ENCODE measurements around the gene TBC1D22A. TPM values are rescaled to one million over a fixed set of nuclear protein-coding genes. Genes with fewer than 3 reads are reported as not detected.
"Not testable (repeated sequence)": the region's sequence is repeated elsewhere in the genome, so short reads cannot be mapped to it uniquely, and the experiment has no call there.

Gene TBC1D22A
- total RNA-seq, 1 donor from 2014 or later = 15.8 TPM

- ATAC-seq (no peak), DNase-seq (no peak)
- intact Hi-C loops (cut with micrococcal nuclease) = no loop called here
Measured at GRCh38 chr22:47160781-47161520, 398.5 kb downstream of the TBC1D22A start.

DNA sequence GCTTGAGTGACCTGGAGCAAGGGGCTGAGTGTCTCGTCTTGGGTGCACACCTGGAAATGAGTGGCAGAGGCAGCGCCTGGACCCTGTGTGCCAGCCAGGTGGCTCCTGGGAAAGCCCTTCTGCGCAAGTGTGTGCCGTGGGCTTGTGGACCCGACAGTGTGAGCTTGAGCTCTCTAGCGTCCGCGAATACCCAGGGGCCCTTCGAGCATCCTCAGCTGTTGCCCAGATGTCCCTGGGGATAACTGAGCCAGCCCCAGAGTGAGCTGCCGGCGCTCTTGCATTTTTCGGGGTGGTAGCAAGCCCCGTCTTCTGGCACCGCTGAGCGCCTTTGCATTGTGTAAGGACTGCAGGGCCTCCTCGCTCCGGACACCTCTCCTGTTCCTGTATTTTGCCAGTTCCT lies 399.2 kb downstream of the TBC1D22A start:
- intact Hi-C loops (cut with micrococcal nuclease) = no loop called here
- ATAC-seq = no peak
- no peak for DNase-seq

GRCh38 chr22:47162865-47163264 lies 400.4 kb downstream of the TBC1D22A start:
- intact Hi-C loops (cut with micrococcal nuclease) = no loop called here
- DNase-seq (no peak), ATAC-seq (no peak)

DNA sequence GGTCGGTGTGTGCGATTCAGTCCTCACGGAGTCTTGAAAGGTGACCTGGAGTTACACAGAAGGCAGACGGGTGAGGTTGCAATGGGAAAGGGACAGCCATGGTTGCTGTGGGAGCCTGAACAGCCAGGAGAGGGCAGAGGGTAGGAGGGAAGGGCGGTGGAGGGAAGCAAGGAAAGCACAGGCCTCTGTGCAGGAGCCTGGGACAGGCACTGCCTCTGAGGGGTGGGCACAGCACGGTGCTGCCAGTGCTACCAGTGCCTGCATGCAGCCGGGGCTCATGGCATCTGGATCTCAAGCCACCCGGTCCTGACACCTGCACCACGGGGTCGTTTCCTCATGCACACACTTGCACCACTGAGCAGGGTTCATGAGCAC lies 401.0 kb downstream of the TBC1D22A start:
- ATAC-seq (no peak), DNase-seq (no peak)
- intact Hi-C loops (cut with micrococcal nuclease) = no loop called here

DNA sequence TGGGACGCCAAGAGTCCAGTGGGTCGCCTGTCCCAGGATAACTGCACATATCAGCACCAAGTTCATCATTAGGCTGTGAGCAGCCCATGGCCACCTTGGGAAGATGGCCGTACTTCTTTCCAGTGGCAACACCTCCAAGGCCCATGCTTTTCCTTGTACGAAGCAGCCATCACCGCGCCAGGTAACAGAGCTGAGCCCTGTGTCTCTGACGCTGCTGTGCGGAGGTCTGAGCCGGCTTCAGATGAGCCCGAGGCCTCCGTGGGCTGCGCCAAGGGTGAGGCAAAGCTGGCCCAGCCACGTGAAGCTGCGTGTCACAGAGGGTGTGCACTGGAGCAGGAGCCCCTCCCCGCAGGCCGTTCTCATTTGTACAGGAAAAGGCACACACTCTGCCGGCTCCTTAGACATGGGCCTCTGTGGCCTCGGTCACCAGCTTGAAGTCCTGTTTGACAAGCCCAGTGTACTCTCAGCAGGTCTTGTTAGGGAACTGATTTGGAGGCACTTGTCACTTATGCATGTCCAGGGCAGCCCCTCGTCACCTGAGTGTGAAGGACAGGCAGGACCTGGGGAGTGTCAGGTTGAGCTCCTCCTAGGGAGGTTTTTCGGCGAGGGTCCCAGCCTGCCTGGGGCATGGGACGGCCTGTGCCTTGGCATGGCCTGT lies 401.5 kb downstream of the TBC1D22A start:
- DNase-seq = no peak
- intact Hi-C loops (cut with micrococcal nuclease) = no loop called here
- peak; percentile 61 for ATAC-seq

- ATAC-seq (peak; percentile 20), DNase-seq (no peak)
- intact Hi-C loops (cut with micrococcal nuclease) = no loop called here
Measured at GRCh38 chr22:47164514-47165337, 402.3 kb downstream of the TBC1D22A start.

DNA sequence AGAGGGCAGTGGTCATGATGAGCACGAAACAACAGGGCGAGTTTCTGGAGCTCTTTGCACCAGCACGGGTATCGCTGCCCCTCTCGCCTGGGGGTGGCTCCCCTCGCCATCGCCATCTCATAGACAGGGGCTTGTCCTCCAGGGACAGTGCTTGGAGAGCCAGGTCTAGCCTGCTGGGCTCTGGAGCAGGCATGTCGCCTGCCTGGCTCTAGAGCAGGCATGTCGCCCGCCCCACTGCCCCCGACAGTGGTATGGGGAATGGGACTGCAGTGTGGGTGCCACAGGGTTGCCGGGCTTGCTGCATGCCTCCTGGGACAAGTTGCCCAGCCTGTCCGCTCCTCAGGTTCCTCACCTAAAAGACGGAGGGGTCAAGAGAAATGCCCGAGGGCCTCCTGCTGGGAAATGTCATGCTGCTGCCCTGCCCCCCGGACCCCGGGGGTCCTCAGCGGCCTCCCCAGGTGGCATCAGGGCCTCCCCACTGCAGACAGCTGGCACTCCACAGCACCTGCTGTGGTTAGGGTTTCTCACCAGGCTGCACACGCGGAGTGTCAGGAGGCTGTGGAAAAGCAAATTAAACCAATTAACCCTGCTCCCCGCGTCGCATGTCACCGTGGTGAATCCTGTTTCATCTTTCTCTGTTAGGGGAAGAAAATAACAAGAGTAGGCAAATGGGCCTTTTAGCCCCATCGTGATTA lies 403.0 kb downstream of the TBC1D22A start:
- no peak for DNase-seq
- intact Hi-C loops (cut with micrococcal nuclease) = no loop called here
- ATAC-seq = no peak

DNA sequence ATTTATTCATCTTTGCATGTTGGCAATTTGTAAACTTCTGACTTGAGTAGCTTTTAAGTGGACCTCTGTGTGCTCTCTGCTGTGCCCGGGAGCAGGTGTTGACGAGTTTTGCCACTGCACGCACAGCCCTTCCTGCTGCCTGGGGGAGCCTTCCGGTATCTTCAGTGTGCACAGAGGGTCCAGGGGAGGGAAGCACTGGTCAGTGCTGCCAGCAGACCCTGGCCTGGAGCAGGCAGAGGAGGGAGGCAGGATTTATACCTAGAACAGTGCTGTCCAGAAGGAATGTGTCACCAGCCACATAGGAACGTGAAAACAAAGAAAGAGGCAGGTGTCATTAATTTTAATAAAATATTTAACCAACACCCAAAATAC lies 403.6 kb downstream of the TBC1D22A start:
- ATAC-seq = no peak
- intact Hi-C loops (cut with micrococcal nuclease) = no loop called here
- no peak for DNase-seq

DNA sequence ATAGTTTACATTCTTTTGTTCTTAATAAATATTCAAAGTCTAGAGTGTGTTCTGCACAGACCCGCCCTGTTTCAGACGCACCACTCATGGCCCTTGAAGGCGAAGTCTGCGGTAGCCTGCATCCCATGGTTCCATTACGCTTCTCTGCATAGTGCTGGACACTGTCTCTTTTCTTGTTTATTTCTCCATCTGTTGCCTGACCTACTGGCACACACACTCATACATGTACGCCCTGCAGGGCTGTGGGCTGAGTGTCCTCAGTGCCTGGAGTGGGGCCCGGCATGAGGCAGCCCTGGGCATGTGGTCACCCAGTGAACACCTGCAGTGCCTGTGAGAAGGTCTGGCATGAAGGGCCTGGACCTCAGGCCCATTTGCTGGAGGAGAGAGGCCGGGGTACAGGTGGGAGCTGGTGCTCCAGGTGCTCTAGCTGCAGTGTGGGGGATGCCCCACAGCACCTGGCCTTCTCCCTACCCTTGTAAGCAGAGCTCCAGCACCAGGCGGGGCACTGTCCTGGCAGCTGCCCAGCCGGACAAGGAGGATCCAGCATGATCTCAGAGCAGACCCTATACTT lies 404.1 kb downstream of the TBC1D22A start:
- ATAC-seq (no peak), DNase-seq (no peak)
- intact Hi-C loops (cut with micrococcal nuclease) = no loop called here

- no peak for DNase-seq
- ATAC-seq = no peak
- intact Hi-C loops (cut with micrococcal nuclease) = no loop called here
Measured at GRCh38 chr22:47167056-47167455, 404.6 kb downstream of the TBC1D22A start.

GRCh38 chr22:47167921-47168320 lies 405.5 kb downstream of the TBC1D22A start:
- DNase-seq; intact Hi-C loops (cut with micrococcal nuclease); ATAC-seq: not testable (repeated sequence)

GRCh38 chr22:47168441-47168840 lies 406.0 kb downstream of the TBC1D22A start:
- intact Hi-C loops (cut with micrococcal nuclease) = no loop called here
- DNase-seq (no peak), ATAC-seq (no peak)

DNA sequence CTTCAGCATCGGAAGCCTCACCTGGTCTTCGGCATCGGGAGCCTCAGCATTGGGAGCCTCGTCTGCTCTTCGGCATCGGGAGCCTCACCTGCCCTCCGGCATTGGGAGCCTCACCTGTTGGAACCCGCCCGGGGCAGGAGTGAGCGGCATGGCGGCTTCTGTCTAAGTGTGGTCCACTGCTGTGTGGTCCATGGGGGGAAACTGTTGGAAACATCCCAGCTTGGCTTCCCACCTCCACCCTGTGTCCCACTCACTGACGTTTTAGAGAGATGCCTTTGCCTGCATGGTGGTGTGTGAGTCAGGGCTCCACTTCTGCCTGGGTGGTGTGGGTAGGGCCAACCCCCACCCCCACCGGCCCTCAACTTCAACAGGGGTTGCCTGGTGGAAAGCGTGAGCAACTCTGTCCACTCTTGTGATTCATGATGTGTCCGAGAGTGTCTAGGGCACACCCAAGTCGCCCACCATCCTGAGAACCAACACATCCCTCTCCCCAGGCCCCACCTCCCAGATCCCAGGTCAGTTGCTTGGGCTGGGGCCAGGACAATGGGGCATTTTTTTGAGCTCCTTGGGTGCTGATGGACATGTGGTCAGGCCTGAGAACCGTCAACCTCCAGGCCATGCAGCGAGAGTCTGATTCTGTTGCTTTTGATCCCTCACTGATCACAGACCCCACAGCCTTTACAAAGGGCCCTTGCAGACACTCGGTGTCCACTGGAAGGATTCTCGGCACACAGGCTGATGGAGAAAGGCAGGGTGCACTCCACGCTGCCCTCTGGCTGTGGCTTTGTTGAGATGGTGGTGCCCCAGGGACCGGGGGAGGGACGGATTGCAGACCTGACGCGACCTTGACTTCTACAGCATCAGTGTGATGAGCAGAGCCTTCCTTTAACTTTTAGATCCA lies 406.7 kb downstream of the TBC1D22A start:
- intact Hi-C loops (cut with micrococcal nuclease) = no loop called here
- ATAC-seq (peak; percentile 49), DNase-seq (no peak)

GRCh38 chr22:47169801-47170140 lies 407.3 kb downstream of the TBC1D22A start:
- ATAC-seq = no peak
- intact Hi-C loops (cut with micrococcal nuclease) = no loop called here
- no peak for DNase-seq

DNA sequence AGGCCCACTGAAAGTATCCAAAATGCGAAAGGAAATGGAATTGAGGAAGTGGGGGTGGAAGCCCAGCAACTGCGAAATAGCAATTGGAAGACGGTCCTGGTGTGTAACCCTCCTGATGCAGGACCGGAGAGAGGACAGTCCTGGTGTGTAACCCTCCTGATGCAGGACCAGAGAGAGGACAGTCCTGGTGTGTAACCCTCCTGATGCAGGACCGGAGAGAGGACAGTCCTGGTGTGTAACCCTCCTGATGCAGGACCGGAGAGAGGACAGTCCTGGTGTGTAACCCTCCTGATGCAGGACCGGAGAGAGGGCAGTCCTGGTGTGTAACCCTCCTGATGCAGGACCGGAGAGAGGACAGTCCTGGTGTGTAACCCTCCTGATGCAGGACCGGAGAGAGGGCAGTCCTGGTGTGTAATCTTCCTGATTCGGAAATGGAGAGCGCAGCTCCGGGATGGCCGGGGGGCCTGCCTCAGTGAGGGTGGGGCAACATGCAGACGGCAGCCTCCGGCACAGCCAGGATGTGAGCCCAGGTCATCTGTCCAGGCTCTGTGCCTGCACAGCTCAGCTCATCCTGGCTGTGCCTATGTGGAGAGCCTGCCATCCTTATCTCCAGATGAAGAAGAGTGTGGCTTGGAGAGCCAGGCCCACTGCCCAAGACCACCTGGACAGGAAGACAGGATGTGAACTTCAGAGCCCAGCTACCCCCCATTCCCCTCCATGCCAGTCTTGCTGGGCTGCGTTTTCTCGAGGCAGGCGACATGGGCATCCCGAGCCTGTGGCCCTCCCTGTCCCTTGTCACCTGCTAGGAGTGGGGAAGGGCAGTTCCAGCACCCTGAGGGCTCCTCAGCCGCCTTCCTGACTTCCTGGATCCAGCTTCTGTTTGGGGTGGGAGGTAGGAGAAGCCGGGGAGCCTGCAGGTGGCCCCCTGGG lies 408.3 kb downstream of the TBC1D22A start:
- DNase-seq; intact Hi-C loops (cut with micrococcal nuclease); ATAC-seq: not testable (repeated sequence)

GRCh38 chr22:47171441-47172221 lies 409.2 kb downstream of the TBC1D22A start:
- ATAC-seq (no peak), DNase-seq (no peak)

More at GRCh38 chr22:47171441-47172221, 409.2 kb downstream of the TBC1D22A start:
- intact Hi-C loops (cut with micrococcal nuclease) = no loop called here
